Osteoblast (primary cell): ENCODE results near the gene GP1BA. TPM values are rescaled to one million over a fixed set of nuclear protein-coding genes. Genes with fewer than 3 reads are reported as not detected.

ENCODE experiments used
- DNase-seq: peaks from one replicate; pipeline ENCODE4 v3.0.0; 2011; ENCODE audit warnings: low spot score, mixed read lengths; ENCODE audit not compliant: insufficient read length; ENCODE audit errors: missing footprints
- H2AFZ ChIP-seq: 2 replicates; pipeline ENCODE4 v1.6.0; 2011; ENCODE audit warnings: mild to moderate bottlenecking, low read length
- H3K27ac ChIP-seq: 2 replicates; pipeline ENCODE4 v1.5.1; 2011; ENCODE audit warnings: mild to moderate bottlenecking, low read depth, low read length, moderate library complexity
- H3K27me3 ChIP-seq: 2 replicates; pipeline ENCODE4 v1.6.0; 2012; ENCODE audit warnings: mild to moderate bottlenecking, control low read depth, inconsistent platforms, low read length, moderate library complexity; ENCODE audit not compliant: insufficient read depth
- H3K36me3 ChIP-seq: 2 replicates; pipeline ENCODE4 v1.5.1; 2011; ENCODE audit warnings: mild to moderate bottlenecking, low read length, control low read depth, moderate library complexity; ENCODE audit not compliant: insufficient read depth
- H3K4me1 ChIP-seq: 2 replicates; pipeline ENCODE4 v1.5.1; 2011; ENCODE audit warnings: mild to moderate bottlenecking, low read length, control low read depth, moderate library complexity; ENCODE audit not compliant: insufficient read depth
- H3K4me2 ChIP-seq: 2 replicates; pipeline ENCODE4 v1.6.0; 2011; ENCODE audit warnings: mild to moderate bottlenecking, low read length; ENCODE audit not compliant: insufficient read depth
- H3K4me3 ChIP-seq: fragments of 200-600 bp; sonication (generic); 3 replicates; pipeline ENCODE4 v1.5.1; 2012; ENCODE audit warnings: mild to moderate bottlenecking, low read length, inconsistent platforms; ENCODE audit not compliant: insufficient read depth
- H3K79me2 ChIP-seq: 2 replicates; pipeline ENCODE4 v1.6.0; 2012; ENCODE audit warnings: mild to moderate bottlenecking, low read length, control low read depth, inconsistent platforms; ENCODE audit not compliant: insufficient read depth
- H3K9me3 ChIP-seq: 2 replicates; pipeline ENCODE4 v1.5.1; 2011; ENCODE audit warnings: low read depth, low read length, control low read depth
- H4K20me1 ChIP-seq: 2 replicates; pipeline ENCODE4 v1.6.0; 2012; ENCODE audit warnings: mild to moderate bottlenecking, low read length, control low read depth; ENCODE audit not compliant: insufficient read depth
- total RNA-seq: library from RNA; depleted of rRNA; stranded (reverse); fragments of >200 nt; gene quantifications from 2 replicates; pipeline ENCODE4 v1.2.3, GENCODE V29; 2012
- TF ChIP-seq, protein P1 (sequence below): IDR thresholded peaks from 2 replicates; pipeline ENCODE4 v1.5.1; 2011; ENCODE audit warnings: mild to moderate bottlenecking, low read depth, low read length, moderate library complexity; ENCODE audit errors: extremely low read depth

GP1BA gene
- total RNA-seq, 1 donor: not detected

DNA sequence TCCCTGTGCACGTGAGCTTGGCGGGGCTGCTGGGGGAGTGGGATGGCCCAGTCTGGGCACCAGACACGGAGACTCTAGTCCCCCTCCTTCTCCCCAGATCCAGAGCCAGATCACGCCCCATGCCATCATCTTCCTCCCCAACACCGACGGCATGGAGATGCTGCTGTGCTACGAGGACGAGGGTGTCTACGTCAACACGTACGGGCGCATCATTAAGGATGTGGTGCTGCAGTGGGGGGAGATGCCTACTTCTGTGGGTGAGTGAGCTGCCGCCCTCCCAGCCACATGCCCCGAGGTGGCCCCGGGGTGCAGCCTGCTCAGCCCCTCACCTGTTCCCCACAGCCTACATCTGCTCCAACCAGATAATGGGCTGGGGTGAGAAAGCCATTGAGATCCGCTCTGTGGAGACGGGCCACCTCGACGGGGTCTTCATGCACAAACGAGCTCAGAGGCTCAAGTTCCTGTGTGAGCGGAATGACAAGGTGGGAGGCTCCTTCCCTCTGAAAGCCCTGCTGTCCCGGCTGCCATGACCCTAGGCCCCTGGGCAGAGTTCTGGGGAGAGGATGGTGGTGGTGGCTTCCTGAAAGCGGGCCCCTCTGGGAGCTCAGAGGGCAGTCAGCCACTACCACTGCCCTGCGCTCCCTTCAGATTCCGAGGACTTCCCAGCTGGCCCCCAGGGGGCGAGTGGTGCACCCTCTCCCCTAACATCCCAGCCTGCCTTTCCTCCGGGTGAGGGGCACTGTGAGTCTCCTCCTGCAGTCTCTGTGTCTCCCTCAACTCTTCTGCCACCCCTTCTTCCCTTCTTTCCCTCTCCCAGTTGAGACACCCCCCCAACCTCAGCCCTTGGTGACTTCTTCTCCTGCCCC lies 35.5 kb upstream of the GP1BA start:
- no peaks in the 10 kb centered on the region for H3K9me3 ChIP-seq
- TF ChIP-seq, protein P1, sequence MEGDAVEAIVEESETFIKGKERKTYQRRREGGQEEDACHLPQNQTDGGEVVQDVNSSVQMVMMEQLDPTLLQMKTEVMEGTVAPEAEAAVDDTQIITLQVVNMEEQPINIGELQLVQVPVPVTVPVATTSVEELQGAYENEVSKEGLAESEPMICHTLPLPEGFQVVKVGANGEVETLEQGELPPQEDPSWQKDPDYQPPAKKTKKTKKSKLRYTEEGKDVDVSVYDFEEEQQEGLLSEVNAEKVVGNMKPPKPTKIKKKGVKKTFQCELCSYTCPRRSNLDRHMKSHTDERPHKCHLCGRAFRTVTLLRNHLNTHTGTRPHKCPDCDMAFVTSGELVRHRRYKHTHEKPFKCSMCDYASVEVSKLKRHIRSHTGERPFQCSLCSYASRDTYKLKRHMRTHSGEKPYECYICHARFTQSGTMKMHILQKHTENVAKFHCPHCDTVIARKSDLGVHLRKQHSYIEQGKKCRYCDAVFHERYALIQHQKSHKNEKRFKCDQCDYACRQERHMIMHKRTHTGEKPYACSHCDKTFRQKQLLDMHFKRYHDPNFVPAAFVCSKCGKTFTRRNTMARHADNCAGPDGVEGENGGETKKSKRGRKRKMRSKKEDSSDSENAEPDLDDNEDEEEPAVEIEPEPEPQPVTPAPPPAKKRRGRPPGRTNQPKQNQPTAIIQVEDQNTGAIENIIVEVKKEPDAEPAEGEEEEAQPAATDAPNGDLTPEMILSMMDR: no peak
- DNase-seq: peak; percentile 80

DNA sequence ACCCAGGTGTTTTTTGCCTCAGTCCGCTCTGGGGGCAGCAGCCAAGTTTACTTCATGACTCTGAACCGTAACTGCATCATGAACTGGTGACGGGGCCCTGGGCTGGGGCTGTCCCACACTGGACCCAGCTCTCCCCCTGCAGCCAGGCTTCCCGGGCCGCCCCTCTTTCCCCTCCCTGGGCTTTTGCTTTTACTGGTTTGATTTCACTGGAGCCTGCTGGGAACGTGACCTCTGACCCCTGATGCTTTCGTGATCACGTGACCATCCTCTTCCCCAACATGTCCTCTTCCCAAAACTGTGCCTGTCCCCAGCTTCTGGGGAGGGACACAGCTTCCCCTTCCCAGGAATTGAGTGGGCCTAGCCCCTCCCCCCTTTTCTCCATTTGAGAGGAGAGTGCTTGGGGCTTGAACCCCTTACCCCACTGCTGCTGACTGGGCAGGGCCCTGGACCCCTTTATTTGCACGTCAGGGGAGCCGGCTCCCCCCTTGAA lies 34.8 kb upstream of the GP1BA start:
- Histone ChIP-seq H3K27me3 (no peaks in the 10 kb centered on the region), H3K4me3 (no peak overlapping the region), H3K9me3 (no peaks in the 10 kb centered on the region), H3K4me1 (peaks cover 10% of the 10 kb centered on the region), H3K36me3 (peaks cover 36% of the 10 kb centered on the region), H2AFZ (no peak overlapping the region), H3K4me2 (no peak overlapping the region), H3K27ac (no peak overlapping the region), H3K79me2 (no peaks in the 10 kb centered on the region), H4K20me1 (peaks cover 5% of the 10 kb centered on the region)
- peak; percentile 52 for DNase-seq
- TF ChIP-seq, protein P1: no peak

More for the DNA sequence above, 35.5 kb upstream of the GP1BA start:
- H3K79me2 ChIP-seq: no peaks in the 10 kb centered on the region
- no peak overlapping the region for H2AFZ ChIP-seq
- no peak overlapping the region for H3K27ac ChIP-seq
- no peaks in the 10 kb centered on the region for H3K27me3 ChIP-seq
- peaks cover 40% of the 10 kb centered on the region for H3K36me3 ChIP-seq
- H3K4me1 ChIP-seq: peaks cover 10% of the 10 kb centered on the region
- H3K4me2 ChIP-seq: no peak overlapping the region
- no peak overlapping the region for H3K4me3 ChIP-seq
- H4K20me1 ChIP-seq: peaks cover 5% of the 10 kb centered on the region

DNA sequence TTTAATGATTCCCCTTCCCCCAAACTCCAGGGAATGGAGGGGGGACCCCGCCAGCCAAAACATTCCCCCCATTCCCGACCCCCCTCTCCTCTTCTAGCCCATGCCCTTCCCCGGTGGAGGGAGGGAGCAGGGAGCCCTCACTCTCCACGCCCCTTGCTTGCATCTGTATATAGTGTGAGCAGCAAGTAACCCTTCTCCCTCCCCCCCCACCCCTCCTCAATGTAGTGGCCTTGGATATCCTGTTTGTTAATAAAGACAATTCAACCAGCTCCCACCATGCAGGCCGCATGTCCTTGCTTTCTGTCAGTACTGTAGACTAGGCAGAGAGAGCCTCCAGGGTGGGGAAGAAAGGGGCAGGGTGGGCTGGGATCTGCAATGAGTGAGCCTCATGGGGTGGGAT lies 34.3 kb upstream of the GP1BA start:
- no peaks in the 10 kb centered on the region for H3K79me2 ChIP-seq
- H2AFZ ChIP-seq: no peak overlapping the region
- H3K4me1 ChIP-seq: peaks cover 10% of the 10 kb centered on the region
- H3K27ac ChIP-seq: no peak overlapping the region
- no peaks in the 10 kb centered on the region for H3K9me3 ChIP-seq
- no peak overlapping the region for H3K4me2 ChIP-seq
- TF ChIP-seq, protein P1: no peak
- H4K20me1 ChIP-seq: peaks cover 5% of the 10 kb centered on the region
- H3K4me3 ChIP-seq: no peak overlapping the region
- no peaks in the 10 kb centered on the region for H3K27me3 ChIP-seq
- peak; percentile 77 for DNase-seq
- H3K36me3 ChIP-seq: peaks cover 31% of the 10 kb centered on the region

DNA sequence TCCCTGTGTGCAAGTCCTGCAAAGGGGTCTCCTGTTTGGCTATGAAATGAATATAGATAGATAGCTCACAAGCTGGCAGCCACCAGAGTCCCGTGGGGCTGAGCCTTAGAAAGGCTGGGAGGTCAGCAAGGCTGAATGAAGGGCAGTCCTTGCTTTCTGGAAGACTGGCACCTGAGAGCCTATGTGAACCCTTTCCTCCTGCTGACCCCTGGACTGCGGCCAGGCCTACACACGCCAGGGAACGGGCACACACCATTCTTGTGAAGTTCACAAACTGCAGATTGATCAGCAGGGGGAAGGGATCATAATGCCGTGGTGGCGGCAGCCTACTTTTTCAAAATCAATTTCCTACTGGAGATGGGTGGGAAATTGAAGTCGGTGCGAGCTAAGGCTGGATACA lies 33.7 kb upstream of the GP1BA start:
- TF ChIP-seq, protein P1: no peak
- Histone ChIP-seq H3K27ac (no peak overlapping the region), H2AFZ (no peak overlapping the region), H3K4me2 (peak overlapping the region; percentile 85), H4K20me1 (peaks cover 7% of the 10 kb centered on the region), H3K27me3 (no peaks in the 10 kb centered on the region), H3K4me1 (peaks cover 13% of the 10 kb centered on the region), H3K4me3 (no peak overlapping the region), H3K9me3 (no peaks in the 10 kb centered on the region), H3K79me2 (no peaks in the 10 kb centered on the region), H3K36me3 (peaks cover 29% of the 10 kb centered on the region)
- DNase-seq: peak; percentile 68
